Measurements from ENCODE around the gene ARPC5L. TPM values are rescaled to one million over a fixed set of nuclear protein-coding genes. Genes with fewer than 3 reads are reported as not detected.

The ARPC5L gene
- total and polyA plus RNA-seq, 9 of the 15 experiments (the other 6 are each of a cell fraction or from before 2014, with no cell fraction given) = 25.4 to 113 (median 63.8) TPM

DNA sequence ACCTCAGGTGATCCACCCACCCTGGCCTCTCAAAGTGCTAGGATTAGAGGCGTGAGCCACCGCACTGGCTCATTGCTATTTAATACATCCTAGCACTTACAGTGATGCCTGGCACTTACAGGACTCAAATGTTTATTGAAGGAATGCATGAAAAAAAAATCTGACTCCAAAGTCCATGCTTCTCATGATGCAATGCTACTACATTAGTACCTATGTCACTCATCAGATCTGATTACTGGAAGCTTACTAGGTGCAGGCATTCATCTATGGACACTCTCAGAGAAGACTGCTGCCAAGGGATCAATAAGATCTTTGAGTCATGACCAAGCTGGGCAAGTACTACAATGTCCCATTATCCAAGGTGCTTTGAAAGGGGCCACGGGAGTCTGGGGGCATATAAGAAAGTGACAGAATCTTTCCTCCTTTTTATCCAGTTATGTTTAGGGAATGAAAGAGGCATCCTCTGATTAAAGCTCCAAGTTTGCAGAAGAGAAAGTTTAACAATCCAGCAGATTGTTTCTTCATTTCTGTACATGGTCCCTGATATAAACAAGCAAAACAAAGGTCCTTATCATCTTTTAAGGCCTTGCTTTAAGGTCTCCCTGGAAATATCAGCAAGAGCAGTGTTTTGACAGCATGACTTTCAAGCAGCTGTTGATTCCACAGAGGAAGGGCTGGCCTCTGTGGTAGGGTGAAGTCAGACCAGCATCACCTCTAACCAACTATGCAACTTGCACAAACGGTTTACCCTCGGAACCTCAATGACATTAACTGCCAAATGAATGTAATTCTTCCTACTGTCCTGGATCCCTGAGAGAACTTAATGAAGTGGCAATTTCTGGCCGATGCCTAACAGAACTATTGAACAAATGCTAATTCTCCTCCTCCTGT lies 35.9 kb downstream of the ARPC5L start:
- intact Hi-C loops (cut with micrococcal nuclease) = no loop called here
- WGBS (ENCODE audit: insufficient coverage, low coverage, missing lambda C conversion rate) = 77% methylated on average over 6 of the region's 6 CpGs
- Histone ChIP-seq H3K4me2 (ENCODE audit: insufficient read depth, low read length) (no peak overlapping the region), H3K79me2 (ENCODE audit: control insufficient read depth, insufficient read depth, low read length) (no peaks in the 10 kb centered on the region), H3K9ac (ENCODE audit: insufficient read depth in 1 of 2, low read depth in 2 of 2, low read length in 2 of 2) (no peak overlapping the region), H3K4me1 (replicated peaks in 1 of 2; ENCODE audit: control insufficient read depth in 2 of 2, insufficient read depth in 2 of 2, low read length in 2 of 2) (peaks cover 14 to 17% of the 10 kb centered on the region in 2 experiments; a peak in 4 of 5 replicates), H4K20me1 (replicated peaks; ENCODE audit: control insufficient read depth, insufficient read depth, low read length) (0 out of 2 replicates have a peak, but pooled peaks cover 3% of the 10 kb centered on the region), H3K36me3 (ENCODE audit: control insufficient read depth, insufficient read depth, low read length) (peaks cover 59% of the 10 kb centered on the region), H3K9me3 (replicated peaks; ENCODE audit: control insufficient read depth, insufficient read depth, low read depth, low read length) (no peaks in the 10 kb centered on the region; the same call in 1 of the 2 replicates), H2AFZ (ENCODE audit: low read depth, low read length) (no peak overlapping the region), H3K27ac (ENCODE audit: extremely low read depth, low read depth, low read length) (no peak overlapping the region), H3K4me3 (no peak overlapping the region), H3K9me1 (ENCODE audit: control insufficient read depth, insufficient read depth, low read length) (no peaks in the 10 kb centered on the region), H3K27me3 (ENCODE audit: control insufficient read depth in 2 of 2, insufficient read depth in 2 of 2, low read length in 2 of 2) (no peaks in the 10 kb centered on the region)
- no peak for DNase-seq (ENCODE audit: extremely low read depth in 1 of 4, low spot score in 3 of 4)
- ATAC-seq = no peak
- in situ Hi-C loops (cut with MboI) = no loop called here
- no peak for FAIRE-seq
- ChIA-PET CTCF (ENCODE audit: low intra/inter-chr PET ratio) (no interaction called here), POLR2A (interaction anchor here (0.5 to 1.5 kb wide), 3 partner anchors 16 to 51 kb away, joined by 3 to 6 read pairs (median 4); no protein-coding TSS in a partner anchor)
- no TSS peak for BruUV-seq (replicated peaks)
- TF ChIP-seq SP2 (IDR thresholded peaks at IDR 0.05; ENCODE audit: extremely low read depth, low read depth, low read length, poor library complexity, severe bottlenecking) = no peak
- TF ChIP-seq CBFA2T3 (IDR thresholded peaks at IDR 0.05) = 0 out of 2 replicates have a peak, but pooled peaks have one; percentile 13

- Histone ChIP-seq H4K20me1 (replicated peaks; ENCODE audit: control insufficient read depth, insufficient read depth, low read length) (no peaks in the 10 kb centered on the region), H3K27me3 (ENCODE audit: control insufficient read depth in 2 of 2, insufficient read depth in 2 of 2, low read length in 2 of 2) (no peaks in the 10 kb centered on the region), H3K4me2 (ENCODE audit: insufficient read depth, low read length) (peak overlapping the region; percentile 46), H3K79me2 (ENCODE audit: control insufficient read depth, insufficient read depth, low read length) (no peaks in the 10 kb centered on the region), H2AFZ (ENCODE audit: low read depth, low read length) (peak overlapping the region; percentile 42; the same call in 1 of the 2 replicates), H3K9ac (ENCODE audit: insufficient read depth in 1 of 2, low read depth in 2 of 2, low read length in 2 of 2) (peak overlapping the region in 1 of 2 experiments; percentile 73; a peak in 2 of 4 replicates), H3K4me3 (no peak overlapping the region), H3K9me3 (replicated peaks; ENCODE audit: control insufficient read depth, insufficient read depth, low read depth, low read length) (no peaks in the 10 kb centered on the region; the same call in 1 of the 2 replicates), H3K4me1 (replicated peaks in 1 of 2; ENCODE audit: control insufficient read depth in 2 of 2, insufficient read depth in 2 of 2, low read length in 2 of 2) (peaks cover 14 to 17% of the 10 kb centered on the region in 2 experiments; a peak in 4 of 5 replicates), H3K27ac (ENCODE audit: extremely low read depth, low read depth, low read length) (peak overlapping the region; percentile 2; the same call in 2 of the 3 replicates), H3K36me3 (ENCODE audit: control insufficient read depth, insufficient read depth, low read length) (peaks cover 47% of the 10 kb centered on the region), H3K9me1 (ENCODE audit: control insufficient read depth, insufficient read depth, low read length) (no peaks in the 10 kb centered on the region)
- ChIA-PET CTCF (ENCODE audit: low intra/inter-chr PET ratio) (no interaction called here), POLR2A (interaction anchor here (0.7 to 2.4 kb wide), 7 partner anchors 9 to 146 kb away, joined by 3 to 13 read pairs (median 9); partner anchors contain the start of genes ARPC5L and RPL35)
- WGBS (ENCODE audit: insufficient coverage, low coverage, missing lambda C conversion rate) = 11% methylated on average over 8 of the region's 9 CpGs
- FAIRE-seq (peak; percentile 84), DNase-seq (ENCODE audit: extremely low read depth in 1 of 4, low spot score in 3 of 4) (peak; percentile 46 to 87 (median 62)), ATAC-seq (peak; percentile 90)
- in situ Hi-C loops (cut with MboI) (no loop called here), intact Hi-C loops (cut with micrococcal nuclease) (no loop called here)
- no TSS peak for BruUV-seq (replicated peaks)
- TF ChIP-seq HDGF (IDR thresholded peaks at IDR 0.05) (no peak), TFAM (CRISPR knock-in tag; conservative IDR thresholded peaks at IDR 0.05) (no peak), ZNF347 (CRISPR knock-in tag; IDR thresholded peaks at IDR 0.05; ENCODE audit: low read depth) (no peak), C11orf30 (IDR thresholded peaks at IDR 0.05; ENCODE audit: low read depth) (peak; percentile 94), WHSC1 (IDR thresholded peaks at IDR 0.05; ENCODE audit: low read length) (no peak), ARID1B (IDR thresholded peaks at IDR 0.05) (peak; percentile 84), NCOA6 (IDR thresholded peaks at IDR 0.05) (no peak), KDM1A (IDR thresholded peaks at IDR 0.05) (peak; percentile 72 to 75), SRF (CRISPR knock-in tag; IDR thresholded peaks at IDR 0.05) (no peak), TAF7 (tag; IDR thresholded peaks at IDR 0.05) (no peak), EP400 (IDR thresholded peaks at IDR 0.05) (peak; percentile 70), FOXA3 (CRISPR knock-in tag; conservative IDR thresholded peaks at IDR 0.05 in 1 of 2, IDR thresholded peaks at IDR 0.05 in 1 of 2) (peak in 1 of 2 experiments; percentile 65; a peak in 1 of 4 replicates)
Observed at GRCh38 chr9:124899845-124900244, 37.9 kb downstream of the ARPC5L start.
